GM18517 (cell line): ENCODE measurements around the gene ZNF197.
"Not testable (repeated sequence)": the region's sequence is repeated elsewhere in the genome, so short reads cannot be mapped to it uniquely, and the experiment has no call there.

Experiments
- ATAC-seq: cut with Tn5 transposase; IDR thresholded peaks from one replicate; pipeline ENCODE4 v1.9.1; 2021; ENCODE audit warnings: mild to moderate bottlenecking, moderate library complexity; ENCODE audit not compliant: unreplicated experiment

ZNF197 gene

GRCh38 chr3:44624749-44625480 lies at the start of gene ZNF197:
Gene ZNF197, plus strand, starts transcription at chr3:44625036. Its CDS starts 4,119 bp downstream, at chr3:44629155.
- ATAC-seq, result peak; percentile 90

GRCh38 chr3:44576613-44577012 lies 48.2 kb upstream of the ZNF197 start:
- no peak for ATAC-seq

GRCh38 chr3:44577354-44577952 lies 47.4 kb upstream of the ZNF197 start:
- ATAC-seq, result not testable (repeated sequence)

- ATAC-seq, result not testable (repeated sequence)
Measured at GRCh38 chr3:44578316-44578715, 46.5 kb upstream of the ZNF197 start.

- ATAC-seq, result not testable (repeated sequence)
Measured at GRCh38 chr3:44578924-44579515, 45.8 kb upstream of the ZNF197 start.

- not testable (repeated sequence) for ATAC-seq
Measured at GRCh38 chr3:44579749-44580148, 45.1 kb upstream of the ZNF197 start.

GRCh38 chr3:44580971-44581370 lies 43.9 kb upstream of the ZNF197 start:
- ATAC-seq, result not testable (repeated sequence)

- no peak for ATAC-seq
Measured at GRCh38 chr3:44584646-44585501, 40.0 kb upstream of the ZNF197 start, which contains the start of gene ZNF660. Gene ZNF660, plus strand, starts transcription at chr3:44584964. Its CDS starts 9,230 bp downstream, at chr3:44594194.

- ATAC-seq, result no peak
Measured at GRCh38 chr3:44596621-44597020, 28.2 kb upstream of the ZNF197 start.

- no peak for ATAC-seq
Measured at GRCh38 chr3:44601749-44602148, 23.1 kb upstream of the ZNF197 start.

- no peak for ATAC-seq
Measured at GRCh38 chr3:44612678-44613077, 12.2 kb upstream of the ZNF197 start.

GRCh38 chr3:44628716-44629115 lies 3.9 kb downstream of the ZNF197 start:
- ATAC-seq, result no peak

- ATAC-seq, result no peak
Measured at GRCh38 chr3:44632193-44632592, 7.4 kb downstream of the ZNF197 start.

GRCh38 chr3:44642337-44642736 lies 17.5 kb downstream of the ZNF197 start:
- no peak for ATAC-seq

GRCh38 chr3:44643024-44643423 lies 18.2 kb downstream of the ZNF197 start:
- no peak for ATAC-seq

GRCh38 chr3:44647771-44648170 lies 22.9 kb downstream of the ZNF197 start:
- no peak for ATAC-seq

- ATAC-seq, result peak; percentile 88
Measured at GRCh38 chr3:44648564-44649229, 23.9 kb downstream of the ZNF197 start, which contains the start of gene ZNF35. Gene ZNF35, plus strand, starts transcription at chr3:44648732. Its CDS starts 2,336 bp downstream, at chr3:44651068.

GRCh38 chr3:44649709-44650108 lies 24.9 kb downstream of the ZNF197 start:
- no peak for ATAC-seq

- ATAC-seq, result no peak
Measured at GRCh38 chr3:44654039-44654438, 29.2 kb downstream of the ZNF197 start.

GRCh38 chr3:44659015-44659414 lies 34.2 kb downstream of the ZNF197 start:
- no peak for ATAC-seq
